GM08714 (cell line): ENCODE results near the gene GRK4.
A peak's percentile ranks its signal among the peaks of the same experiment; 100 is the strongest.
"Not testable (repeated sequence)": the region's sequence is repeated elsewhere in the genome, so short reads cannot be mapped to it uniquely, and the experiment has no call there.

ENCODE experiments used
- H3K4me3 ChIP-seq: fragments of 200-500 bp; sonication (Bioruptor generic); 2 replicates; pipeline ENCODE4 v1.5.1; 2014; ENCODE audit warnings: mild to moderate bottlenecking, low read length, inconsistent platforms
- ZNF274 ChIP-seq: IDR thresholded peaks from 2 replicates; pipeline ENCODE4 v1.6.1; 2012; ENCODE audit warnings: mild to moderate bottlenecking, low read depth, low read length

Gene GRK4

GRCh38 chr4:2954358-2955185, 8.8 kb upstream of the GRK4 start:
- no peak overlapping the region for H3K4me3 ChIP-seq
- no peak for TF ChIP-seq ZNF274

DNA sequence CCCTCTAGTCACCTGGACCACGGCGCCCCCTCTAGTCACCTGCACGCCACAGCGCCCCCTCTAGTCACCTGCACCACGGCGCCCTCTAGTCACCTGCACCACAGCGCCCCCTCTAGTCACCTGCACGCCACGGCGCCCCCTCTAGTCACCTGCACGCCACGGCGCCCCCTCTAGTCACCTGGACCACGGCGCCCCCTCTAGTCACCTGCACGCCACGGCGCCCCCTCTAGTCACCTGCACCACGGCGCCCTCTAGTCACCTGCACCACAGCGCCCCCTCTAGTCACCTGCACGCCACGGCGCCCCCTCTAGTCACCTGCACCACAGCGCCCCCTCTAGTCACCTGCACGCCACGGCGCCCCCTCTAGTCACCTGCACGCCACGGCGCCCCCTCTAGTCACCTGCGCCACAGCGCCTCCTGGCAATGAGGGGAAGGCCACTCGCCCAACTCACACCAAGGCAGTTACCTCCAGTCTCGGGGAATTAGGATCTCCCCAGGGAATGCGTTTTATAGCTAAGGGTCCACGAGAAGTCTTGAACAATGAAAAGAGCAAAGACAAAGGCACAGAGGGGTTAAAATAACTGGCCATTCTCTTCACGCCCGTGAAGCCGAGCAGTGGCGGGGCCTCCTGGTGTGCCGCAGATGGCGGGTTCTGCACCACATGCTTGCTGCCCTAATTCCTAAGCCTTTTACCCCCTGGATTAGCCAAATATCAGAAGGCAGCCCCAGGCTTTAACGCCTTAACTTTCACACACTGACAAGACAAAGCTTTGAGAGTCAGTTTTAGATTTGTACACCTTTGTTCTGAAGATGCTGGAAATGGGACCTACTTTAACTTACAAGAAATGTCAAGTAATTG, 8.0 kb upstream of the GRK4 start:
- not testable (repeated sequence) for H3K4me3 ChIP-seq

DNA sequence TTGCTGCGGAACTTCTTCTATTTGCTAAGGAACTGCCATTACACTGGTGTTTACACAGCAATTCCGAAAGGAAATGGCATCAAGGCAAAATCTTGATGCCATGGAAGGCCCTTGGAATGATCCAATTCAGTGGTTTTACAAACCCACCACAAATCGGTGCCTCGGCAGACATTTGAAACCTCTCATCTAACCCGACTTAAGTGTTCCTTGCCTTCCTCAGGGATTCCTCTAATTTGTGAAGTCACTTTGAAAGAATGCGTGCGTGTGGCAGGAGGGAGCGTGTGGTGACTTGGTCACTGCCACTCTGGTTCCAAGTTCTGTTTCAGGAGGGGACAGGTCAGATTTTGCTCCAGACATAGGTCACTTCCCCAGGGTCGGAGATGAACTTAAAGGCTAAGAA, 4.9 kb upstream of the GRK4 start:
- no peak overlapping the region for H3K4me3 ChIP-seq

DNA sequence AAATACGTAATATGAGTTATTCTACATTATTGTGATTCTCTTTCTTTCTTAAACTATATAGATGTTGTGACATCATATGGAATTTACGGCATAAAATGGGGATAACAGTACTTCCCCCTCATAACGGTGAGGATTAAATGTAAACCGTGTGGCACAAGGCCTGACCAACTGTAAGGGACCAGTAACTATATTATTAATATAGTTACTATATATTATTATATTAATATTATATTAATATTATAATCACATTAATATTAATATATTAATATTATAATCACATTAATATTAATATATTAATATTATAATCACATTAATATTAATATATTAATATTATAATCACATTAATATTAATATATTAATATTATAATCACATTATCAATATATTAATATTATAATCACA, 2.9 kb upstream of the GRK4 start:
- H3K4me3 ChIP-seq: not testable (repeated sequence)

More for the DNA sequence above, 4.9 kb upstream of the GRK4 start:
- no peak for TF ChIP-seq ZNF274

- no peak for TF ChIP-seq ZNF274
- peak overlapping the region; percentile 93 for H3K4me3 ChIP-seq
Observed at GRCh38 chr4:2961421-2961810, 2.0 kb upstream of the GRK4 start.

GRCh38 chr4:2961811-2962441, 1.4 kb upstream of the GRK4 start:
- H3K4me3 ChIP-seq: peak overlapping the region; percentile 93
- no peak for TF ChIP-seq ZNF274

- TF ChIP-seq ZNF274: no peak
- H3K4me3 ChIP-seq: peak overlapping the region; percentile 93
Observed at GRCh38 chr4:2962614-2963174, 677 bp upstream of the GRK4 start.

DNA sequence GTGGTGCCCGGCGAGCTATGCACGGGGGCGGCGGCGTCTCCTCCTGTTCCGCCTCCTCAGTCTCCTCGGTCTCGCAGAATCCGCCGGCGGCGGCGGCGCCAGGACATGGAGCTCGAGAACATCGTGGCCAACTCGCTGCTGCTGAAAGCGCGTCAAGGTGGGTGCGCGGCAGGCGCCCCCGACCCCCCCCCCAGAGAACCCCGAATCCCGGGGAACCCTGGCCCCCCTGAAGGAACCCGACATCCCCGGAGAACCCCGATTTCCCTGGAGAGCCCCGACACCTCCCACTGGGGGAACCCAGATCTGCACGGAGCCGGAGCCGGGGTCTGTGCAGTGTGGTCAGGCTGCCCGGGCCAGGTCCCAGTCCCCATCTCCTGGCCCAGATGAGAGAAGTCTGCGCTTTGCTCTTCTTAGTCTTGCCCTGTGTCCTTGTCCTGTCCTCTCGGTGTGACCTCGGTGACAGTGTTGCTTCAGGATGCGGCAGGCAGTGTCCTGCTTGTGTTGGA, 648 bp downstream of the GRK4 start:
- H3K4me3 ChIP-seq: peak overlapping the region; percentile 83
- TF ChIP-seq ZNF274: no peak

GRCh38 chr4:2964706-2965258, 1.4 kb downstream of the GRK4 start:
- 0 out of 2 replicates have a peak overlapping the region, but pooled peaks have one; percentile 83 for H3K4me3 ChIP-seq
- TF ChIP-seq ZNF274: no peak

GRCh38 chr4:2965262-2965661, 1.9 kb downstream of the GRK4 start:
- TF ChIP-seq ZNF274: no peak
- H3K4me3 ChIP-seq: no peak overlapping the region

DNA sequence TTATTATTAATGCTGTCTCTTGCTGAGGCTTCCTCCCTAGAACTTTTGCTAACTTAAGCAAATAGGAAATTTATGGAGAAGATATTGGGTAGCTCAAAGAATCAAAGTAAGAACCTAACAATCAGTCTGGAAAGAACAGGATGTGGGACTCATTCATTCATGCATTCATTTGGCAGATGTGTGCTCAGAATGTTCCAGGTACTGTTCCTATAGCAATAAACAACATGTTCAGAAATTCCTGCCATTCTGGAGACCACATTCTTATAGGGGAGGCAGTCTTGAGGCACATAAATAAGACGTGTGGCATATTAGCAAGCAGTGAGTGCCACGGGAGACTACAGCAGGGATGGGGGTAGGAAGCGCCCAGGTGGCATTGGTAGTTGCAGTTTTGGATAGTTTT, 5.0 kb downstream of the GRK4 start:
- no peak overlapping the region for H3K4me3 ChIP-seq
- TF ChIP-seq ZNF274: no peak

DNA sequence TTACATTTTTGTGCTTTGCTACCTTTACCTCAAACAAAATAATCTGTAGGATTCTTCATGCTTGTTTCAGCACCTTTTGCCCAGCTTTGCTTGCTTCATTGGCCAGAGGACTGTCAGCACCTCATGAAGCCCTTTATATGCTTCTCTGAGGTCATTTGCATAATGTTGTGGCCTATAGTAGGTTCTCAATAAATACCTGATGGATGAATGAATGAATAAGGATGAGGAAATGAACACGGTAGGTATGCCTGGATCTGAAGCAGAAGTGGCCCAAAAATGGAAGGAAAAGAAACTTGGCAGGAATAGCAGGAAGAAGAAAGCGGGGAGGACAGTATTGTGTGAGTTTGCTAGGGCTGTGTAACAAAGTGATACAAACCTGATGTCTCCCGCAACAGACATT, 7.9 kb downstream of the GRK4 start:
- H3K4me3 ChIP-seq: no peak overlapping the region
- TF ChIP-seq ZNF274: no peak

DNA sequence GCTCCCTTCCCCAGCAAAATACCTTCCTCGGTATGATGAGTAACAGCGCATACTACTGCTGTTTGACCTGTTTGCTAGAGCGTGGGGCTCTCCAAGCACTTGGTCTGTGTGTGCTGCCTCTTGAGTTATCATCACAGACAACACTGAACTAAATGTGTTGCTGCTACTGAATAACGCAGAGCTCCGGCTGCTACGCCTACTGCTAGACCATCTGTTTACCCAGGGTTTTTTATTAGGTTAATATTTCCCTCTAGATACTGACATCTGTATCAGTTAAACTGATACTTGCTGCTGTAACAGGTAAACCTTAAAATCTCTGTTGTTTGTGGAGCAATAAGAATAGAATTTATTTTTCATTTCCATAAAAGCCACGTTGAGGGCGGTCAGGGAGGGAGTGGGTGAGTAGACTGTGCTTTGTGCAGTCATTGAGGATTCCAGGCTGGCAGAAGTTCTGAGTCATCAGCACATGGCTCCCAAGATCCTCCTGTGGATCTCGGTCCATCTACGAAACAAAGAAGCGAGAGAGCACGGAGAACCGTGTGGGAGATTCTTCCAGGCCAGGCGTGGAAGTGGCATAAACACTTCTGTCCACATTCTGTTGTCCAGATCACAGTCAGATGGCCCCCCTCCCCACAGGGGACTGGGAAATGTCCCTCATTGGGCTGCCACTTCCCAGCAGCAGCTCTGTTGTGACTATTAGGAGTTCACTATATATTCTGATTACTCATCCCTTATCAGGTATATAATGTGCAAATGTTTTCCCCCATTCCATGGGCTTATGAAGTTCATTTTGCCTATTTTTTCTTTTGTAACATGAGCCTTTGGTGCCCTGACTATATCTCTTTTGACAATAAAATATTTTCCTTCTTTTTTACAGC, 14.1 kb downstream of the GRK4 start:
- no peak for TF ChIP-seq ZNF274
- H3K4me3 ChIP-seq: no peak overlapping the region

GRCh38 chr4:2981256-2981819, 18.0 kb downstream of the GRK4 start:
- TF ChIP-seq ZNF274: no peak
- no peak overlapping the region for H3K4me3 ChIP-seq
